Forelimb muscle (tissue), 1 donor: ENCODE results near the gene LGALS7B. TPM values are rescaled to one million over a fixed set of nuclear protein-coding genes. Genes with fewer than 3 reads are reported as not detected.
A peak's percentile ranks its signal among the peaks of the same experiment; 100 is the strongest.
"Not testable (repeated sequence)": the region's sequence is repeated elsewhere in the genome, so short reads cannot be mapped to it uniquely, and the experiment has no call there.

ENCODE experiments used
- DNase-seq: peaks from one replicate; pipeline ENCODE4 v3.0.0-alpha.2; 2013; ENCODE audit warnings: low read depth
- polyA plus RNA-seq: library from polyadenylated mRNA; unstranded; fragments of 120-200 nt; gene quantifications from one replicate; pipeline ENCODE4 v1.2.1, GENCODE V29; 2013; ENCODE audit not compliant: insufficient read length

Gene LGALS7B
- not detected for polyA plus RNA-seq

DNA sequence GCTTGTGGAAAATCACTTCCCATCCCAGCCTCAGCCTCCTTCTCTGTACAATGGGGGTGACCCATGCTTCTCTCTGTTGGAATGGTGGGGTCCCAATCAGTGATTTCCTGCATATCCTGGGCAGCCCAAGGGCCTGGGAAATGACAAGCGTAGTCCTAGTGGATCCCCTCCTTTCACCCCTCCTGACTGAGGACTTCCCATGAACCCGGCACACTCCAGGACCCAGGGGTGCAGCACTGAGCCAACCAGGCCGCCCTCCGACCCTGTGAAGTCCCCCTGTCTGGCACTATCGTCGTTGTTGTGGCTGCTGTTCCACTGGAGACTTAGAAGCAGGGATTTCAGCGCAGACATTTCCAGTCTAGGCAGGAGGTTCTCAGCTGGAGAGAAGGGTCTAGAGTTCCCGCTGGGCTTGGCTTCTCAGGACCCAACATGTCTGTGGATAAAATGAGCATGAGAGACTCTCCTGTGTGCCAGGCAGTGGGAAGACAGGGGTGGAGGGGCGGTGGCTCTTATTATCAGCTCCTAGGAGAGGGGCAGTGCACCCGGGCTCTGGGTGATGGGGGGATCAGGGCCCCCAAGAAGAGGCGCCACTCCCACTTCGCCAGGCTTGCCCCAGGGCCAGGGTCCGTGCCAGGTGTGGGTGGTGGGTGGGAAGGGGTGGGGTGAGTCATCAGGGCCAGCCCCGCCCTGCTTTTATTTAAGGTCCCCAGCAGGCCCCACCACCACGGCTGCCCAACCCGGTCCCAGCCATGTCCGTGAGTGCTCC, at the start of gene LGALS7B:
Gene LGALS7B (plus strand): TSS at position 723 of the 766 bp plus-strand sequence. CDS start 27 bp downstream, at position 750.
- DNase-seq = no peak

DNA sequence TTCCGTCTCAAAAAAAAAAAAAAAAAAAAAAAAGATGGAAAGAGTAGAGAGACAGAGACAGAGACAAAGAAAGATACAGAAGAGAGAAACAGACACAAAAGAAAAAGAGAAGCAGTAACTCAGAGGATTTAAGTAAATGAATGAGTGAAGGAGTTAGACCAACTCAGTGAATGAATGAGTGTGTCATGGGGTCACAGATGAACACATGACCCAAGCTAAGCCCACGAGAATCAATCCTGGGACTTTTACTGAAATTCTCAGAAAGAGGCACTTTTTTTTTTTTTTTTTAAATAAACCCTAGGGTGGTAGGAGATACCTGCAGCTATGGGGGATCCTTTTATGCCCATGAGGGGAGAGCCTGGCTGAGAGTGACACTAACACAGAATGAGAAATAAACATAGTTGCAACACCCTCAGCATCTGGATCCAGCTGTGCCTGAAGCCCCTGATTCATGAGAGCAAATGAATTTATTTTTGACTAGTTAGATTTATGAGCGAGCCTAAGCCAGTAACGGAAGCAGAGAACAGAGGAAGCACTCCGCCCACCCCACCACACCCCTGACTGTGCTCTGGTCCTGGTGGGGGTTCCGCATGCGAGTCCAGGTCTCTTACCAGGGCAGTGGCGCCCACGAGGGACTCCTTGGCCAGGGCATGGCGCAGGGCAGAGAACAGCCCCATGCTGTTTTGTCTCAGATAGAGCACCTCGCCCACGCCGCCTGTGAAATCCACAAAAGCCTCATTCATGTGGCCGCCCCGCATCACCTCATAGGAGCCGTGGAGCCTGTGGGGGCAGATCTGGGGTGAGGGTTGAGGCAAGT, 49.4 kb upstream of the LGALS7B start:
- DNase-seq = no peak

GRCh38 chr19:38740257-38740592, 48.8 kb upstream of the LGALS7B start:
- no peak for DNase-seq

DNA sequence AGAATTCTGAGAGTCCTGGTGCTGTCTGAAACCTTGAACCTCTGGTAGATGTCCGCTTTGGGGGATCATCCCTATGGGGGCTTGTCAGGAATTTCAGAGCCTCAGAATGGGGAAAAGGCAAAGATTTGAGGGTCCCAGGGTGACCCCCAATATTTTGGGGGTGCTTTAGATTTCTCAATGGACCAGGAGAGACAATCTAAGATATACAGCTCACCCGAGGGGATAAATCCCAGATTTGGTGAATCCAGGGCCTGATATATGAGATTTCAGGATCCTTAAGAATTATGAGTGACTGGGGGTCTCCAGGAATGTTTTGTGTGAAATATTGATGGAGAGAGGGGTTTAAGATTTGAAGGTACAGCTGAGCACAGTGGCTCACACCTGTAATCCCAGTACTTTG, 48.1 kb upstream of the LGALS7B start:
- DNase-seq = no peak

DNA sequence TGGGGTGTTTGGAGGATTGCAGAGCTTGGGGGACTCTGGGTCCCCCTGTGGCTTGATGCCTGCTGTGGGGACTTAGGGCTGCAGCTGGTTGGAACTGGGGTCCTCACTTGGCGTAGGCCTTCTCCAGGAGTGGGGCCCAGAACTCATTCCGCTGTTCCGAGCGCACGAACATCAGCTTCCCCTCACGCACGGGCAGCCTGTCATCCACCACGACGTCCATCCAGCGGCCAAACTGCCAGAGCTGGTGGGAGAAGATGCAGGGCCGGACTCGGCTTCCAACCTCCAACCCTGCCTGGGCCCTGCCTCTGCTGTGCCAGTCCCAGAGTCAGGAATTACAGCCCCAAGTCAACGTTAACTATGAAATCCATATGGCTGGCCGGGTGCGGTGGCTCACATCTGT, 47.3 kb upstream of the LGALS7B start:
- DNase-seq = no peak

DNA sequence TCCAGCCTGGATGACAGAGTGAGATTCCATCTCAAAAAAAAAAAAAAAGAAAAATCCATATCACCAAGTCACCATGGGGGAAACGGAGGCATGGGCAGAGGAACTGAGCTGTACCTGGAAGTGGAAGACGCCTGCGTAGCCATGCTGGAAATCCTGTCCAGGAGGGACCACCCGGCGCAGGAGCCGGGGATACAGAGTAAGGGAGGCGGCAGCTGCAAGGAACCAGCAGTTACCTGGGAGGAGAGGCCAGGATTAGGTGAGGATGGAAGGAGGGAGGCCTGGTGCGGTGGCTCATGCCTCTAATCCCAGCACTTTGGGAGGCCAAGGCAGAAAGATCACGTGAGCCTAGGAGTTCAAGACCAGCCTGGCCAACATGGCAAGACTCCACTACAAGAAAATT, 46.7 kb upstream of the LGALS7B start:
- DNase-seq = no peak

GRCh38 chr19:38742906-38743305, 46.1 kb upstream of the LGALS7B start:
- DNase-seq = no peak

- DNase-seq = no peak
These were observed 45.4 kb upstream of the LGALS7B start for GRCh38 chr19:38743394-38744297.

GRCh38 chr19:38744298-38744681, 44.7 kb upstream of the LGALS7B start, which contains the start of gene CAPN12:
Gene CAPN12 (minus strand): TSS chr19:38744474. CDS start chr19:38744165, 309 bp downstream.
- no peak for DNase-seq

- DNase-seq = no peak
These were observed 44.1 kb upstream of the LGALS7B start for GRCh38 chr19:38744874-38745273.

DNA sequence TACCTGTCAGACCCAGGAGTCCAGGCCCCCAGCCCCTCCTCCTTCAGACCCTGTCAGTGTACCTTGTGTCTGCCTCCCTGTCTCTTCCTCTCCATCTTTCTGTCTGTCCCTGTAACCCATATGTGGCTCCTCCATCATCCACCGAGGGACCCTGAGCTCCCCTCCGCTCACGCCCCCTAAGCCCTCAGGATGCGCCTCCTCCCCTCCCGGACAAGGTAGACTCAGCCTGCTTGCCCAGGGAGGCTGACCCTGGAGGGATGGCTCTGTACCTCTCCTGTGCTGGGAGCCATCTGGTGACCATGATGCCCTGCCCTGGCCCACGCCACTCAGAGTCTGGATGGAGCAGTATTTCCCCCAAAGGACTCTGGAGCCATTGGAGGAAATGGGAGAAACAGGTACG, 43.7 kb upstream of the LGALS7B start:
- DNase-seq = no peak

- not testable (repeated sequence) for DNase-seq
These were observed 35.2 kb upstream of the LGALS7B start for GRCh38 chr19:38753783-38754182.

- not testable (repeated sequence) for DNase-seq
These were observed 34.8 kb upstream of the LGALS7B start for GRCh38 chr19:38754196-38754595.

DNA sequence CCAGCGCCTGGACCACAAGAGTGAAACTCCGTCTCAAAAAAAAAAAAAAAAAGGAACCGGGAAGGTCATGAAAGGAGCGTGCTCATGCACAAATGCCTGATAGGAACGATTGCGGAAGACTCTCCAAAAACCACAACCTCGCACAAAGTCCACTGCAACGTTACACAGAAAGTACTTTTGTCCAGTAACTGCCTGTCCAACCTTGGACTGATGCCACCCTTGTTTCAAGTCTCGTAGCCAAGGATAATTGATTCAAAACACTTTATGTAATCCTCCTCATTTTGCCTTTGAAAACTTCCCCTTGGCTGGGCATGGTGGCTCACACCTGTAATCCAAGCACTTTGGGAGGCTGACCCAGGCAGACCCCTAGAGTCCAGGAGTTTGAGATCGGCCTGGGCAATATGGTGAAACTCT, 29.4 kb upstream of the LGALS7B start:
- no peak for DNase-seq

DNA sequence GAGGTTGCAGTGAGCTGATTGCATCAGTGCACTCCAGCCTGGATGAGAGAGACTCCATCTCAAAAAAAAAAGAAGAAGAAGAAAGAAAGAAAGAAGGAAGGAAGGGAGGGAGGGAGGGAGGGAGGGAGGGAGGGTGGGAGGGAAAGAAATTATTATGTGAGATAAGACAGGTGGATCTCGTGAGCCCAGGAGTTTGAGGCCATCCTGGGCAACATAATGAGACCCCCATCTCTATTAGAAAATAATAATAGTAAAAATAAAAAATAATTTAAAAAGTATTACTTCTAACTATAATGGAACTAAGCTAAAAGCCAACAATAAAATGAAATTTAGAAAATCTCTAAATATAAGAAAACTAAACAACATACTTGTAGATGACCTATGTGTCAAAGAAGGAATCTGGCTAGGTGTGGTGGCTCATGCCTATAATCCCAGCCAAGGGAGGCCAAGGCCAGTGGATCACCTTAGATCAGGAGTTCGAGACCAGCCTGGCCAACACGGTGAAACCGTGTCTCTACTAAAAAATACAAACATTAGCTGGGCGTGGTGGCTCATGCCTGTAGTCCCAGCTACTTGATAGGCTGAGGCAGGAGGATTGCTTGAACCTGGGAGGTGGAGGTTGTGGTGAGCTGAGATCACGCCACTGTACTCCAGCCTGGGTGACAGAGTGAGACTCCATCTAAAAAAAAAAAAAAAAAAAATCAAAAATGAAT, 28.0 kb upstream of the LGALS7B start:
- not testable (repeated sequence) for DNase-seq

- DNase-seq = not testable (repeated sequence)
These were observed 27.1 kb upstream of the LGALS7B start for GRCh38 chr19:38761884-38762389.

- no peak for DNase-seq
These were observed 25.2 kb upstream of the LGALS7B start for GRCh38 chr19:38763795-38764220.

DNA sequence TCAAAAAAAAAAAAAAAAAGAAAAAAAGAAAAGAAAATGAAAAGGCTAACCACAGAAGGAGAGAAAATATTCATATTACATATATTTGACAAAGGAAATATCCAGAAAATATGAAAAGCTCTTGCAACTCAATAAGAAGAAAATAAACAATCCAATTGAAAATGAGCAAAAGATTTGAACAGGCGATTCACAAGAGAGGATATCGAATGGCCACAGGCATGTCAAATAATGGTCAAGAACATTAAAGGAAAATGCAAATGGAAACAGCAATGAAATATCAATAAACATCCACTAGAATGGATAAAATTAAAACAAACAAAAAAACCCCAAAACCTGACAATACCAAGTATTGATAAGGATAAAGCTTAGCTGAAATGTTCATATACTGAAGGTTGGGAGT, 23.8 kb upstream of the LGALS7B start:
- DNase-seq = no peak

GRCh38 chr19:38766276-38767047, 22.5 kb upstream of the LGALS7B start:
- no peak for DNase-seq

DNA sequence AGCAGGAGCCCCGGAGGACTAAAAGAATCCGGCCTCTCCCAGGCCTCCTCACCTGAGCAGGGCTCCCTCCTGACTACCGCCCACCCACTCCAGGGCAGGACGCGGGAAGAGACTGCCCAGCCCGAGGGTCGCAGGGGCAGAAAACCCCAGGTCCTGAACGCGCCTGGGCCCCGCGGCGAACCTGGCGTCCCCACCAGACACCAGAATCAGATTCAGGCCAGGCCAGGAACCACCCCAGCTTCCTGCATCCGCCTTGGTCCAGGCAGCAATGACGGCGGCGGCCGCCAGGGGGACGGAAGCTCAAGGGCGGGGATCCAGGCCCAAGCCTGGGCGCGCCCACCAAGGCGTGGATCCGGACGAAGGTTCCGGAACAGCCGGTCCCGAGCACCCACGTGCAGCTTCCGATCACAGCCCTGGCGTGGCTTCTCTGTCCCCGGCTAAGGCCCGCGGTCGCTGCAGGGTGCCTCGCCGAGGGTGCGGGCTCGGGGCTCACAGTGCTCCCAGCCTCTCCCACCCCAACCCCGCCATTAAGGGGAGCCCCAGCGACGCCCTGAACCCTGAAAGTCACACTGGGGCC, 19.3 kb upstream of the LGALS7B start:
- DNase-seq = peak; percentile 48
